ENCODE measurements around the gene ZNF771. TPM values are rescaled to one million over a fixed set of nuclear protein-coding genes. Genes with fewer than 3 reads are reported as not detected.
"Not testable (repeated sequence)": the region's sequence is repeated elsewhere in the genome, so short reads cannot be mapped to it uniquely, and the experiment has no call there.

Gene ZNF771
- total RNA-seq, 1 experiment from 2014 or later: 19.0 TPM

DNA sequence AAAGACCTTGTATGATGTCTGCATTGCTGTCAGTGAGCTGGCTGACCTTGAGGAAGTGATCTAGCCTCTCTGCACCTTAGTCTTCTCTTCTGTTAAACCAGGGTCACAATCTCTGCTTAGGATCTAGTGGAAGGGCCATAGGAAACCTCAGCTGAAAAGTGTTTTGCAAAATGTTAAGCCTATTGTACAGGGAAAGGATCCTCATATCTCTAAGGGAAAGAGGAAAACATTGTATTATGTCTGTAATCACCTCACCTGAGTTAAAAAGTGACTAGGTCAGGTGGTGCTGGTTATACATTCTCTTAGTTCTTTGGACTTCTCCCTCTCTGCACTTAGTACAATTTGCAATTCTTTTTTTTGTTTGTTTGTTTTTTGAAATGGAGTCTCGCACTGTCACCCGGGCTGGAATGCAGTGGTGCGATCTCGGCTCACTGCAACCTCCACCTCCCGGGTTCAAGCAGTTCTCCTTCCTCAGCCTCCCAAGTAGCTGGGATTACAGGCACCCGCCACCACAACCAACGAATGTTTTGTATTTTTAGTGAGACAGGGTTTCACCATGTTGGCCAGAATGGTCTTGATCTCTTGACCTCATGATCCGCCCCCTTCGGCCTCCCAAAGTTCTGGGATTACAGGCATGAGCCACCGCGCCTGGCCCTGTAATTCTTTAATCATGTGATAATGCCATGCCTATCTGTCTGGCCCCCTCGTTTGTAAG lies 40.3 kb downstream of the ZNF771 start:
- DNase-seq: no peak
- POLR2A ChIA-PET (ENCODE audit: unreplicated experiment): no interaction called here
- no peaks in the 10 kb centered on the region for H3K9me2 ChIP-seq (ENCODE audit: insufficient read depth)
- 0 out of 2 replicates have a peak, but pooled peaks cover 10% of the 10 kb centered on the region for H3K36me3 ChIP-seq (ENCODE audit: low read depth)
- peaks cover 24% of the 10 kb centered on the region for H3K79me2 ChIP-seq (ENCODE audit: low read depth)
- no peaks in the 10 kb centered on the region; the same call in 1 of the 2 replicates for H3K9me3 ChIP-seq (ENCODE audit: insufficient read depth, low read depth)
- peaks cover 10% of the 10 kb centered on the region for H4K20me1 ChIP-seq (ENCODE audit: insufficient read depth)
- H2AFZ ChIP-seq: no peak overlapping the region
- no peak for TF ChIP-seq EZH2 (IDR thresholded peaks at IDR 0.05; ENCODE audit: low read depth)
- TF ChIP-seq, protein P1, sequence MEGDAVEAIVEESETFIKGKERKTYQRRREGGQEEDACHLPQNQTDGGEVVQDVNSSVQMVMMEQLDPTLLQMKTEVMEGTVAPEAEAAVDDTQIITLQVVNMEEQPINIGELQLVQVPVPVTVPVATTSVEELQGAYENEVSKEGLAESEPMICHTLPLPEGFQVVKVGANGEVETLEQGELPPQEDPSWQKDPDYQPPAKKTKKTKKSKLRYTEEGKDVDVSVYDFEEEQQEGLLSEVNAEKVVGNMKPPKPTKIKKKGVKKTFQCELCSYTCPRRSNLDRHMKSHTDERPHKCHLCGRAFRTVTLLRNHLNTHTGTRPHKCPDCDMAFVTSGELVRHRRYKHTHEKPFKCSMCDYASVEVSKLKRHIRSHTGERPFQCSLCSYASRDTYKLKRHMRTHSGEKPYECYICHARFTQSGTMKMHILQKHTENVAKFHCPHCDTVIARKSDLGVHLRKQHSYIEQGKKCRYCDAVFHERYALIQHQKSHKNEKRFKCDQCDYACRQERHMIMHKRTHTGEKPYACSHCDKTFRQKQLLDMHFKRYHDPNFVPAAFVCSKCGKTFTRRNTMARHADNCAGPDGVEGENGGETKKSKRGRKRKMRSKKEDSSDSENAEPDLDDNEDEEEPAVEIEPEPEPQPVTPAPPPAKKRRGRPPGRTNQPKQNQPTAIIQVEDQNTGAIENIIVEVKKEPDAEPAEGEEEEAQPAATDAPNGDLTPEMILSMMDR (conservative IDR thresholded peaks at IDR 0.05): no peak
- no peak overlapping the region for H3K4me2 ChIP-seq
- no TSS peak for BruUV-seq (replicated peaks)
- H3F3A ChIP-seq (ENCODE audit: insufficient read depth, low read depth): peaks cover 20% of the 10 kb centered on the region
- no peaks in the 10 kb centered on the region for H3K27me3 ChIP-seq (ENCODE audit: insufficient read depth, low read depth)
- no peak overlapping the region for H3K4me3 ChIP-seq
- H3K4me1 ChIP-seq (replicated peaks; ENCODE audit: insufficient read depth): peaks cover 26% of the 10 kb centered on the region
- CTCF ChIA-PET: interaction anchor here (0.5 to 0.7 kb wide), 3 partner anchors 46 to 246 kb away, joined by 3 to 8 read pairs (median 5); no protein-coding TSS in a partner anchor
- no peak overlapping the region for H3K27ac ChIP-seq
- intact Hi-C loops (cut with micrococcal nuclease; ENCODE audit: unreplicated experiment): no loop called here

GRCh38 chr16:30449116-30449435 lies 41.7 kb downstream of the ZNF771 start:
- Histone ChIP-seq H3K27me3 (ENCODE audit: insufficient read depth, low read depth) (no peaks in the 10 kb centered on the region), H3K4me2 (no peak overlapping the region), H2AFZ (no peak overlapping the region), H3K4me3 (no peak overlapping the region), H3K9me2 (ENCODE audit: insufficient read depth) (no peaks in the 10 kb centered on the region), H4K20me1 (ENCODE audit: insufficient read depth) (peaks cover 2% of the 10 kb centered on the region), H3K9me3 (ENCODE audit: insufficient read depth, low read depth) (no peaks in the 10 kb centered on the region), H3F3A (ENCODE audit: insufficient read depth, low read depth) (peaks cover 6% of the 10 kb centered on the region; the same call in 1 of the 2 replicates), H3K79me2 (ENCODE audit: low read depth) (peaks cover 15% of the 10 kb centered on the region), H3K27ac (no peak overlapping the region), H3K36me3 (ENCODE audit: low read depth) (0 out of 2 replicates have a peak, but pooled peaks cover 1% of the 10 kb centered on the region), H3K4me1 (replicated peaks; ENCODE audit: insufficient read depth) (peaks cover 14% of the 10 kb centered on the region)
- ChIA-PET POLR2A (ENCODE audit: unreplicated experiment) (no interaction called here), CTCF (interaction anchor here (0.6 to 1.1 kb wide), 8 partner anchors 13 to 625 kb away, joined by 3 to 7 read pairs (median 4); partner anchors contain the start of genes ZNF646, ZNF668 and ZNF747)
- no peak for TF ChIP-seq EZH2 (IDR thresholded peaks at IDR 0.05; ENCODE audit: low read depth)
- TF ChIP-seq, protein P1 (conservative IDR thresholded peaks at IDR 0.05): no peak
- intact Hi-C loops (cut with micrococcal nuclease; ENCODE audit: unreplicated experiment): loop anchor here (1.0 kb wide), 2 partner anchors 86 to 179 kb away; no protein-coding TSS in a partner anchor
- BruUV-seq (replicated peaks): no TSS peak
- no peak for DNase-seq

DNA sequence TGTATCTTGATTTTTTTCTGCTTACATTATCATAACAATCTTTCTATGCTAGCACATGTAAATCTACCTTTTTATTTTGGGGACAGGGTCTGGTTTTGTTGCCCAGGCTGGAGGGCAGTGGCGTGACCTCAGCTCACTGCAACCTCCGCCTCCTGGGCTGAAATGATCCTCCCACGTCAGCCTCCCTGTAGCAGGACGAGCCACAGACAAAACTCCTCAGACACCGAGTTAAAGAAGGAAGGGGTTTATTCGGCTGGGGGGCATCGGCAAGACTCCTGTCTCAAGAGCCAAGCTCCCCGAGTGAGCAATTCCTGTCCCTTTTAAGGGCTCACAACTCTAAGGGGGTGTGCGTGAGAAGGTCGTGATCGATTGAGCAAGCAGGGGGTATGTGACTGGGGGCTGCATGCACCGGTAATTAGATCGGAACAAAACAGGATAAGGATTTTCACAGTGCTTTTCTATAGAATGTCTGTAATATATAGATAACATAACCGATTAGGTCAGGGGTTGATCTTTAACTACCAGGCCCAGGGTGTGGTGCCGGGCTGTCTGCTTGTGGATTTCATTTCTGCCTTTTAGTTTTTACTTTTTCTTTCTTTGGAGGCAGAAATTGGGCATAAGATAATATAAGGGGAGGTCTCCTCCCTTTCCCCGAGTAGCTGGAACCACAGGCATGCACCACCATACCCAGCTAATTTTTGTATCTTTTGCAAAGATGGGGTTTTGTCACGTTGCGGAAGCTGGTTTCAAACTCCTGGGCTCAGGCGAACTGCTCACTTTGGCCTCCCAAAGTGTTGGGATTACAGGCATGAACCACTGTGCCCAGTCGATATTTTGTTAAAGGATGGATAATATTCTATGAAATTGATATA lies 45.5 kb downstream of the ZNF771 start:
- intact Hi-C loops (cut with micrococcal nuclease; ENCODE audit: unreplicated experiment); H4K20me1 ChIP-seq (ENCODE audit: insufficient read depth); H3K4me2 ChIP-seq; H3K9me3 ChIP-seq (ENCODE audit: insufficient read depth, low read depth); H3K4me3 ChIP-seq; CTCF ChIA-PET; H2AFZ ChIP-seq; DNase-seq; H3K79me2 ChIP-seq (ENCODE audit: low read depth); H3K36me3 ChIP-seq (ENCODE audit: low read depth); BruUV-seq (replicated peaks); H3K4me1 ChIP-seq (replicated peaks; ENCODE audit: insufficient read depth); H3K27me3 ChIP-seq (ENCODE audit: insufficient read depth, low read depth); H3K9me2 ChIP-seq (ENCODE audit: insufficient read depth); H3K27ac ChIP-seq; H3F3A ChIP-seq (ENCODE audit: insufficient read depth, low read depth): not testable (repeated sequence)
- POLR2A ChIA-PET (ENCODE audit: unreplicated experiment): interaction anchor here (0.6 kb wide), 1 partner anchor 14 kb away, joined by 5 read pairs; no protein-coding TSS in a partner anchor

Measured in PC-9 (cell line).